Neural crest cell (in vitro differentiated cells): Measurements from ENCODE around the gene EED. TPM values are rescaled to one million over a fixed set of nuclear protein-coding genes. Genes with fewer than 3 reads are reported as not detected.
"Not testable (repeated sequence)": the region's sequence is repeated elsewhere in the genome, so short reads cannot be mapped to it uniquely, and the experiment has no call there.

Experiments
- DNase-seq: peaks from one replicate; pipeline ENCODE4 v3.0.0; 2021; ENCODE audit warnings: low read depth, mixed read lengths, low spot score
- H3K27ac Mint-ChIP-seq: one replicate; pipeline ENCODE4 v1.8.0; 2021; ENCODE audit warnings: mild to moderate bottlenecking, mixed read lengths; ENCODE audit not compliant: unreplicated experiment
- H3K27me3 Mint-ChIP-seq: 2 replicates; pipeline ENCODE4 v1.8.0; 2021; ENCODE audit warnings: low read depth, mild to moderate bottlenecking, mixed read lengths
- H3K36me3 Mint-ChIP-seq: 2 replicates; pipeline ENCODE4 v1.8.0; 2021; ENCODE audit warnings: low read depth, mild to moderate bottlenecking, mixed read lengths
- H3K4me1 Mint-ChIP-seq: 2 replicates; pipeline ENCODE4 v1.8.0; 2021; ENCODE audit warnings: mixed read lengths
- H3K4me3 Mint-ChIP-seq: one replicate; pipeline ENCODE4 v1.8.0; 2021; ENCODE audit warnings: mild to moderate bottlenecking, mixed read lengths
- H3K9me3 Mint-ChIP-seq: 2 replicates; pipeline ENCODE4 v1.8.0; 2021; ENCODE audit warnings: mixed read lengths
- total RNA-seq: library from RNA; stranded (reverse); gene quantifications from 2 replicates; pipeline ENCODE4 v1.2.1, GENCODE V29; 2021
- TF ChIP-seq, protein P1 (sequence below): fragments of 200-600 bp; sonication (generic); conservative IDR thresholded peaks from 2 replicates; pipeline ENCODE4 v1.5.0; 2021; ENCODE audit warnings: antibody characterized with exemption, mild to moderate bottlenecking

EED gene
- total RNA-seq, 1 donor from 2014 or later = 39.2 TPM

DNA sequence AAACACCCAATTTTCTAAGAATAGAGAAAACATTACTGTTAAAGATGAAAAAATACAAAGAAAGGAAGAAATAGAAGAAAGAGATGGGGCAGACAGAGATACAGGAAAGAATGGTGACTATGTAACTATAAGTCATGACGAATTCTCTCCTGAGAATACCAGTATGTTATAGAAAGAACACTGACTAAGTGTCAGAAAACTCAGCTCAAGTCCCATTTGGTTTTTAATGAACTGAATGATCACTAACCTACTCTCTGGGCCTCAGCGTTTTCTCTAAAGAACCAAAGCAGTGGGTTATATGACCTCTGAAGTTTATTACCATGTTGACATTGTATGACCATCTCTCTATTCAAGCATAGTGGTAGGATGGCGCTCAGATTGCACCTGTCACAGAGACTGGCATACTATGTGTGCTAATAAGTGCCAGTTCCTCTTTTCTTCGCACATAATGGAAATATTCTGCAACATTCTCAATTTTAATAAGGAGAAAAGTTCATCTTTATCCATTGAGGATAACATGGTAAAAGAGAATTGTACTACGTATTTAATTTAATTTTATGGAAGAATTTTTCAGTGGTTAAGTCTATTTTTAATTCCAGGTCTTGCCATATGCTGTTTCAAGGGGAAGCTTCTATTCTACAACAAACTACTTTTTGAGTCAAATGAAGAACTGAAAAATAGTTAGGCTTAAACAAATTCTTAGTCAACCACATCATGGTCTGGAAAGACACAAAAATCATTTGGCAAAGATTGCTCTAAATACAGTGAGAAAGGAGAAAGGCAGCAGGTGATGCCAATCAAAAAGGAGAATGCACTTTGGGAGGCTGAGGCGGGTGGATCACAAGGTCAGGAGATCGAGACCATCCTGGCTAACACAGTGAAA is 25.0 kb upstream of the EED start:
- Mint-ChIP-seq H3K27me3 (peaks cover 7% of the 10 kb centered on the region), H3K27ac (no peak overlapping the region), H3K36me3 (no peaks in the 10 kb centered on the region), H3K9me3 (peaks cover 5% of the 10 kb centered on the region), H3K4me3 (no peak overlapping the region), H3K4me1 (peaks cover 6% of the 10 kb centered on the region)
- TF ChIP-seq, protein P1, sequence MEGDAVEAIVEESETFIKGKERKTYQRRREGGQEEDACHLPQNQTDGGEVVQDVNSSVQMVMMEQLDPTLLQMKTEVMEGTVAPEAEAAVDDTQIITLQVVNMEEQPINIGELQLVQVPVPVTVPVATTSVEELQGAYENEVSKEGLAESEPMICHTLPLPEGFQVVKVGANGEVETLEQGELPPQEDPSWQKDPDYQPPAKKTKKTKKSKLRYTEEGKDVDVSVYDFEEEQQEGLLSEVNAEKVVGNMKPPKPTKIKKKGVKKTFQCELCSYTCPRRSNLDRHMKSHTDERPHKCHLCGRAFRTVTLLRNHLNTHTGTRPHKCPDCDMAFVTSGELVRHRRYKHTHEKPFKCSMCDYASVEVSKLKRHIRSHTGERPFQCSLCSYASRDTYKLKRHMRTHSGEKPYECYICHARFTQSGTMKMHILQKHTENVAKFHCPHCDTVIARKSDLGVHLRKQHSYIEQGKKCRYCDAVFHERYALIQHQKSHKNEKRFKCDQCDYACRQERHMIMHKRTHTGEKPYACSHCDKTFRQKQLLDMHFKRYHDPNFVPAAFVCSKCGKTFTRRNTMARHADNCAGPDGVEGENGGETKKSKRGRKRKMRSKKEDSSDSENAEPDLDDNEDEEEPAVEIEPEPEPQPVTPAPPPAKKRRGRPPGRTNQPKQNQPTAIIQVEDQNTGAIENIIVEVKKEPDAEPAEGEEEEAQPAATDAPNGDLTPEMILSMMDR = no peak
- DNase-seq = no peak

DNA sequence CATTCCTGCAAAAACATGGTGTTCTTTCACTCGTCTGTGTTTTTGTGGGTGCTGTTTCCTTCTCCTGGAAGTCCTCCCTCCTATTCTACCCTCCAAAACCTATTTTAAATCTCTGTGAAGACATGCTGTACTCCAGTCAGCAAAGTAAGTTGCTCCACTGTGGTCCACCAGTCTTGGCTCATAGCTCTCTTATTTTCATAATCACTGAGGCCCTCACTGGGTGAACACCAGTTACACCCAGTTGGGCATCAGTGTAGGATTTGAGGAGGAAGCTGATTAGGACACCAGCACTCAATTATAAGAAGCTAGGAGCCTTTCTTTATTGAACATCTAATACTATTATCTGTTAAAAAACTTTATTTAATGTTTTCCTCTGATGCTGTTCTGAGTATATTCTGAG is 23.9 kb upstream of the EED start:
- H3K4me3 Mint-ChIP-seq = no peak overlapping the region
- TF ChIP-seq, protein P1 = no peak
- H3K9me3 Mint-ChIP-seq = peaks cover 6% of the 10 kb centered on the region

DNA sequence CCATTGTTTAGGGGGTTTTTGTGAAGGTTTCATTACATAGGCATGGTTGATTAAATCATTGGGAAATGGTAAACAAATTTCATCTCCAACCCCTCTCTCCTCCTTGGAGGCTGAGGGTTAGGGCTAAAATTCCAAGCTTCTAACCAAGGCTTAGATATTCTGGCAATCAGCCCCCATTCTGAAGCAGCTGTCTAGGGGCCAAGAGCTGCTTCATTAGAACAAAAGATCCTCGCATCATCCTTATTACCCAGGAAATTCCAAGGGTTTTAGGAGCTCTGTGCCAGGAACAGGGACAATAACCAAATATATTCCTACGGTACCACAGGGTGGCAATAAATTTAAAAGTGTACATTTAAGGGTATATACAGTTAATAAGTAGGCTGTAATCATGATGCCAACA is 22.5 kb upstream of the EED start:
- Mint-ChIP-seq H3K4me3 (no peak overlapping the region), H3K27me3 (peaks cover 7% of the 10 kb centered on the region), H3K27ac (no peak overlapping the region), H3K9me3 (peaks cover 6% of the 10 kb centered on the region), H3K36me3 (no peaks in the 10 kb centered on the region), H3K4me1 (peaks cover 6% of the 10 kb centered on the region)
- TF ChIP-seq, protein P1 = no peak
- DNase-seq = no peak

More for the DNA sequence above, 23.9 kb upstream of the EED start:
- no peaks in the 10 kb centered on the region for H3K36me3 Mint-ChIP-seq
- H3K27me3 Mint-ChIP-seq = peaks cover 7% of the 10 kb centered on the region
- H3K27ac Mint-ChIP-seq = no peak overlapping the region
- peaks cover 6% of the 10 kb centered on the region for H3K4me1 Mint-ChIP-seq
- no peak for DNase-seq

DNA sequence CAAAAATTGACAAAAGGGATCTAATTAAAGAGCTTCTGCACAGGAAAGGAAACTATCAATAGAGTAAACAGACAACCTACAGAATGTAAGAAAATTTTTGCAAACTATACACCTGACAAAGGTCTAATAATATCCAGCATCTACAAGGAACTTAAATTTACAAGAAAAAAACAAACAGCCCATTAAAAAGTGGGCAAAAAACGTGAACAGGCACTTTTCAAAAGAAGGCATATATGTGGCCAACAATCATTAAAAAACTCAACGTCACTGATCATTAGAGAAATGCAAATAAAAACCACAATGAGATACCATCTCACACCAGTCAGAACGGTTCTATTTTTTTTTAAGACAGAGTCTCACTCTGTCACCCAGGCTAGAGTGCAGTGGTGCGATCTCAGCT is 20.0 kb upstream of the EED start:
- not testable (repeated sequence) for H3K9me3 Mint-ChIP-seq, H3K27ac Mint-ChIP-seq, DNase-seq, H3K36me3 Mint-ChIP-seq, H3K4me1 Mint-ChIP-seq, H3K27me3 Mint-ChIP-seq, H3K4me3 Mint-ChIP-seq

DNA sequence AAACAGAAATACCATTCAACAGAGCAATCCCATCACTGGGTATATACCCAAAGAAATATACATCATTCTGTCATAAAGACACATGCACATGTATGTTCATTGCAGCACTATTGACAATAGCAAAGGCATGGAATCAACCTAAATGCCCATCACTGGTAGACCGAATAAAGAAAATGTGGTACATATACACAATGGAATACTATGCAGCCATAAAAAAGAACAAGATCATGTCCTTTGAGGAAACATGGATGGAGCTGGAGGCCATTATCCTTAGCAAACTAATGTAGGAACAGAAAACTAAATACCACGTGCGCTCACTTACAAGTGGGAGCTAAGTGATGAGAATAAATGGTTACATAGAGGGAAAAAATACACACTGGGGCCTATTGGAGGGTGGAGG is 19.2 kb upstream of the EED start:
- not testable (repeated sequence) for H3K9me3 Mint-ChIP-seq, H3K4me3 Mint-ChIP-seq, H3K27me3 Mint-ChIP-seq, H3K4me1 Mint-ChIP-seq, DNase-seq, H3K27ac Mint-ChIP-seq, H3K36me3 Mint-ChIP-seq

DNA sequence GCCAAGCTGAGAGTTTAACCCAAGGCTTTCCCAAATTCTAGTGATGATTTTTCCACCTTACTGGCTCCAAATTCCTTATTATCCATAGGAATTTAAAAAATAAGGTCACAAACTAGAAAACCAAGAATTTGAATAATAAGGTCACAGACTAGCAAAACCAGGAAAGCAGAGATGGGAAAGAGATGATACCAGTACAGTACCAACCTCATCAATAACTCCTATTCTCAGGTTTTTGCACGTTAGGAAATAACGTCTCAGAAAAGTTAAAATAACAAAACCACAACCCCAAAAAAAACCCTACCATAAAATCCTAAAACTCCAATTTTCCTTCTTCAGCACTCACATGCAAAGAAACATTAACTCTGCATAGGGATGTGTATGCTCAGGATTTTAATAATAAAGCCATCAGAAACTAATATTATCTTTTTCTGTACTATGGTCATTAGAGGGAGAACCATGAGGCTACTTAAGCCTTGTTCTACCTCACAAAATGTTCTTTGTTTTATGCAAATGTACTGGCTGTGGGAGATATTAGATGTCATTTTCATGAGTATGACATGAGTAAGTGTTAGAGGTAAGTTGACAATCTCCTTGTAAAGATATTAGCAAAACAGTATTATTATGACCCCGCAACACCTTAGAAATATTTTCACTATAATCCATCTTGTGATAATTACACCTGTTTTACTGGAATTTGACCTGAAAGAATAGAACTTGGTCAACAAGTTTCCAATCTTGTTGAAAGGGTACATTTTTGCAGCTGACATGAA is 16.1 kb upstream of the EED start:
- TF ChIP-seq, protein P1 = no peak
- Mint-ChIP-seq H3K36me3 (no peaks in the 10 kb centered on the region), H3K9me3 (peaks cover 6% of the 10 kb centered on the region), H3K27me3 (no peaks in the 10 kb centered on the region), H3K4me3 (no peak overlapping the region), H3K4me1 (no peaks in the 10 kb centered on the region), H3K27ac (no peak overlapping the region)
- no peak for DNase-seq

DNA sequence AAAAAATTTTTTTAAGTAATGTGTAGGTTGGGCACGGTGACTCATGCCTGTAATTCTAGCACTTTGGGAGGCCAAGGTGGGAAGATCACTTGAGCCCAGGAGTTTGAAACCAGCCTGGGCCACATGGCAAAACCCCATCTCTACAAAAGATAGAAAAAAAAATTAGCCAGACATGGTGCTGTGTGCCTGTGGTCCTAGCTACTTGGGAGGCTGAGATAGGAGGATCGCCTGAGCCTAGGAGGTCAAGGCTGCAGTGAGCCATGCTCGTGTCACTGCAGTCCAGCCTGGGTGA is 15.6 kb upstream of the EED start:
- H3K9me3 Mint-ChIP-seq, H3K36me3 Mint-ChIP-seq, DNase-seq, H3K4me1 Mint-ChIP-seq, H3K4me3 Mint-ChIP-seq, H3K27ac Mint-ChIP-seq, H3K27me3 Mint-ChIP-seq: not testable (repeated sequence)
